WTC11 (cell line): ENCODE measurements around the gene RRP1B. TPM values are rescaled to one million over a fixed set of nuclear protein-coding genes. Genes with fewer than 3 reads are reported as not detected.

ENCODE experiments used
- ATAC-seq: fragments of 200-7000 bp; cut with Tn5 transposase; 2 replicates; pipeline ENCODE4 v1.10.0; 2021; ENCODE audit warnings: mild to moderate bottlenecking, moderate library complexity
- CTCF ChIA-PET: fragments of 300-600 bp; sonication (Branson Sonifier 250); formaldehyde crosslinking; loops from one replicate; lab custom pipeline; 2021; ENCODE audit warnings: antibody characterized with exemption; lab: Charles Lee
- POLR2A ChIA-PET: fragments of 350-600 bp; sonication (Branson Sonifier 250); formaldehyde crosslinking; loops from one replicate; lab custom pipeline; 2021; ENCODE audit warnings: antibody characterized with exemption; lab: Charles Lee
- DNase-seq: peaks from one replicate; pipeline ENCODE4 v3.0.0; 2021; ENCODE audit warnings: low spot score
- H3K27ac Mint-ChIP-seq: 2 replicates; pipeline ENCODE4 v1.8.0; 2021; ENCODE audit warnings: mixed read lengths
- H3K27me3 Mint-ChIP-seq: 2 replicates; pipeline ENCODE4 v1.8.0; 2021; ENCODE audit warnings: low read depth, mild to moderate bottlenecking, moderate library complexity, mixed read lengths
- H3K36me3 Mint-ChIP-seq: 2 replicates; pipeline ENCODE4 v1.8.0; 2021; ENCODE audit warnings: mixed read lengths
- H3K4me1 Mint-ChIP-seq: 2 replicates; pipeline ENCODE4 v1.8.0; 2022; ENCODE audit warnings: mixed read lengths
- H3K4me3 Mint-ChIP-seq: 2 replicates; pipeline ENCODE4 v1.8.0; 2021; ENCODE audit warnings: mild to moderate bottlenecking, moderate library complexity, mixed read lengths
- H3K9me3 Mint-ChIP-seq: 2 replicates; pipeline ENCODE4 v1.8.0; 2021; ENCODE audit warnings: mixed read lengths
- ARID4B ChIP-seq: sonication (generic); formaldehyde crosslinking; IDR thresholded peaks from 2 replicates; pipeline ENCODE4 v1.8.0; 2023; ENCODE audit warnings: missing genetic modification reagents, mild to moderate bottlenecking, borderline replicate concordance
- CTCF ChIP-seq: fragments of 200-600 bp; IDR thresholded peaks from 2 replicates; pipeline ENCODE4 v1.8.0; 2022; ENCODE audit warnings: antibody characterized with exemption
- FOXP4 ChIP-seq: sonication (generic); formaldehyde crosslinking; IDR thresholded peaks from 2 replicates; pipeline ENCODE4 v1.8.0; 2022; ENCODE audit warnings: mild to moderate bottlenecking, missing genetic modification reagents
- IRF1 ChIP-seq: sonication (generic); formaldehyde crosslinking; IDR thresholded peaks from 2 replicates; pipeline ENCODE4 v1.8.0; 2023; ENCODE audit warnings: missing genetic modification reagents
- IRF2 ChIP-seq: sonication (generic); formaldehyde crosslinking; IDR thresholded peaks from 2 replicates; pipeline ENCODE4 v1.8.0; 2022; ENCODE audit warnings: low read depth, missing genetic modification reagents, borderline replicate concordance
- MAX ChIP-seq: sonication (generic); formaldehyde crosslinking; IDR thresholded peaks from 2 replicates; pipeline ENCODE4 v1.8.0; 2022; ENCODE audit warnings: mild to moderate bottlenecking, missing genetic modification reagents
- NR3C1 ChIP-seq: sonication (generic); formaldehyde crosslinking; conservative IDR thresholded peaks from 2 replicates; pipeline ENCODE4 v1.8.1; 2023; ENCODE audit warnings: low read depth, mild to moderate bottlenecking, missing genetic modification reagents
- STAT6 ChIP-seq: sonication (generic); formaldehyde crosslinking; conservative IDR thresholded peaks from 2 replicates; pipeline ENCODE4 v1.8.1; 2023; ENCODE audit warnings: mild to moderate bottlenecking, low read depth, missing genetic modification reagents, moderate library complexity
- USF1 ChIP-seq: sonication (generic); formaldehyde crosslinking; IDR thresholded peaks from 2 replicates; pipeline ENCODE4 v1.8.0; 2022; ENCODE audit warnings: mild to moderate bottlenecking, missing genetic modification reagents
- ZBTB43 ChIP-seq: sonication (generic); formaldehyde crosslinking; IDR thresholded peaks from 2 replicates; pipeline ENCODE4 v1.8.1; 2023; ENCODE audit warnings: mild to moderate bottlenecking, missing genetic modification reagents
- ZNF281 ChIP-seq: sonication (generic); formaldehyde crosslinking; IDR thresholded peaks from 2 replicates; pipeline ENCODE4 v1.8.0; 2023; ENCODE audit warnings: mild to moderate bottlenecking, missing genetic modification reagents
- ZNF423 ChIP-seq: fragments of 250-450 bp; sonication (Bioruptor Pico); IDR thresholded peaks from 2 replicates; pipeline ENCODE4 v2.1.2; 2022; ENCODE audit warnings: mild to moderate bottlenecking, moderate library complexity
- total RNA-seq: library from RNA; stranded (reverse); gene quantifications from 3 replicates; pipeline ENCODE4 v1.2.3, GENCODE V29; 2021

The RRP1B gene
- total RNA-seq, 1 experiment from 2014 or later, result 74.9 TPM

- TF ChIP-seq ZNF281 (CRISPR knock-in tag) (no peak), NR3C1 (no peak), CTCF (no peak), IRF1 (CRISPR knock-in tag) (no peak), ZNF423 (CRISPR knock-in tag) (no peak), MAX (CRISPR knock-in tag) (no peak)
Measured at GRCh38 chr21:43687566-43688399, 28.4 kb downstream of the RRP1B start (continued).

GRCh38 chr21:43688906-43689305, 29.5 kb downstream of the RRP1B start:
- no peak for DNase-seq
- Mint-ChIP-seq H3K9me3 (no peaks in the 10 kb centered on the region), H3K4me3 (no peak overlapping the region), H3K36me3 (peaks cover 75% of the 10 kb centered on the region), H3K27ac (no peak overlapping the region), H3K4me1 (no peaks in the 10 kb centered on the region), H3K27me3 (no peaks in the 10 kb centered on the region)
- ChIA-PET CTCF (interaction anchor here (1.7 kb wide), 1 partner anchor 40 kb away, joined by 6 read pairs; no protein-coding TSS in a partner anchor), POLR2A (no interaction called here)
- ATAC-seq, result no peak
- TF ChIP-seq FOXP4 (CRISPR knock-in tag), result no peak
- TF ChIP-seq ZBTB43 (CRISPR knock-in tag), result no peak
- no peak for TF ChIP-seq STAT6 (CRISPR knock-in tag)
- TF ChIP-seq IRF2 (CRISPR knock-in tag), result no peak
- no peak for TF ChIP-seq ARID4B
- TF ChIP-seq USF1 (CRISPR knock-in tag), result no peak
